GM19438 (cell line): ENCODE measurements around the gene TBX6.

Experiments used
- ATAC-seq: cut with Tn5 transposase; IDR thresholded peaks from one replicate; pipeline ENCODE4 v1.9.1; 2021; ENCODE audit warnings: low read depth; ENCODE audit not compliant: unreplicated experiment

The TBX6 gene

DNA sequence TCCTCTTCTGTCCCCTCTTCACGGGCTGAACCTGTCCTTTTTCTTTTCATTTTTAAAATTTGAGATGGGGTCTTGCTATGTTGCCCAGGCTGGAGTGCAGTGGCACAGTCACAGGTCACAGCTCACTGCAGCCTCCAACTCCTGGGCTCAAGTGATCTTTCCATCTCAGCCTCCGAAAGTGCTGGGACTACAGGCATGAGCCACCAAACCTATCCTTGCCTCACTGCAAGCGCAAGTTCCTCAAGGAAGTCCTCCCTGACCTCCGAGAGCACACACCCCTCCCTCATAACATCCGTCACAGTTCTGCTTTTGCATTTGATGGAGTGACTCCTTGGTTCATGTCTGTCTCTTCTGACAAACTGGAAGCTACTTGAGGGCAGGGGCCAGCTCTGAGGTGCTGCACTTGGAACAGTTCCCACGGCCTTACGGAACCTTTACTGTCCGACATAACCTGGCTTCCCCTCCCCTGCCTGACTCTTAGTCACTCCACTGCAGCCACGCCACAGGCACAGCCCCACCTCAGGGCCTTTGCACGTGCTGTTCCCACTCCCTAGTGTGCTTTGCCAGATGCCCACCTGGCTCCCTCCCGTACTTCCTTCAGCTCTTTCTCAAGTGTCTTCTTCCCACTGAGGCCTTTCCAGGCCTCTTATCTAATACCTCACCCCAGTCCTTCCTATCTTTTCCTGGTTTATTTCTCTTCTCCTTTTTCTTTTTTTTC, 4.4 kb downstream of the TBX6 start:
- ATAC-seq: no peak

DNA sequence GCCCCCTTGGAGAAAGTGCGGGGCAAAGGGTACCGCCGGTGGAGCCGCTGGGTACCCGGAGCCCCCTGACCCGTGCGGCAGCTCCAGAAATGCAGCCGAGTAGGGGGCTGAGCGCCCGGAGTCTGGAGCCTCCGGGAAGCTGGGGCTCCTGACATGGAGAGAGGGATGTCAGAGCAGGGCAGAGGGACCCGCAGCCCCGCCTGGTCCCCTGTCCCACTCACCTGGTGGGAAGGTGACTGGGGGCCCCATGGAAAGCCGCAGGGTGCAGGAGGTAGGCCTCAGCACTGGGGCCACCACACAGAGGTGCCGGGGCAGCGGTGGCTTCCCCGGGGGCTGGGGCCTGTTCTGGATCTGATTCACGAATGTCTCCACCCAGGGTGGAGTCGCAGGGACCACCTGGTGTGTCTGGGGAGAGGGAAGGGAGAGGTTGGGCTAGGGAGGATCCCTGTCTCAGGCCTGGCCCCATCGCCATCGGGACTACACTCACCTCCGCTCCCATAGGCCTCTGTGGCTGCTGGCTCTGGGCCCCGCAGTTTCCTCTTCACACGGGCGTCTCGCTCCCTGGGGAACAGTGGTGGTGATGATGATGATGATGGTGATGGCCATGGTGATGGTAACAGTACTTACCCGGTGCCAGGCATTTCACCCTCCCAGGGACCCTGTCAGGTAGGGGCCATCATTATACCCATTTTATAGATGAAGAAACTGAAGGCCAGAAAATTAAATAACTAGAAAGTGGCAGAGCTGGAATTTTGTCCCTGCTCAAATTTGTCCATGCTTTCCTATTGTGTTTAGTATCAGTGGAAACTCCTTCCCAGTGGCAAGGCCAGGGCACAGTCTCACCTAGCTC, 5.2 kb downstream of the TBX6 start:
- no peak for ATAC-seq

DNA sequence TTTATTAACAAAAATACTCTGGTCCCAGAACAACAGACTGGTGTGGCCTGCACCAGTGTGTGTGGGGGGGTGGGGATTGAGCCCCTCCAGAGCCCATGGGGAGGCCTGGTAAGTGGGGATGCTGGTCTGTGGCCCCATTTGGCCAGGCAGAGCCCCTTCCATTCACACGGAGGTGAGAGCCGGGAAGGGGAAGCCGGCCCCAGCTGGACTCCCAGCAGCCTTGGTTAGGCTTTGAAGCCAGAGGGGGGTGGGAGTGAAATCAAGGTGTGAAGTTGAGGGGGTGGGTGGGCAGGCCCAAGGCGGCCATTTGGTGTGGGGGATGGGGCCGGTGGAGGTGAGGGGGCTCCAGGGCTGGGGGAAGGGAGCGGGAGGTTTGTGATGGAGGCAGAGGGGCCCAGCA, 5.9 kb downstream of the TBX6 start:
- ATAC-seq: no peak

DNA sequence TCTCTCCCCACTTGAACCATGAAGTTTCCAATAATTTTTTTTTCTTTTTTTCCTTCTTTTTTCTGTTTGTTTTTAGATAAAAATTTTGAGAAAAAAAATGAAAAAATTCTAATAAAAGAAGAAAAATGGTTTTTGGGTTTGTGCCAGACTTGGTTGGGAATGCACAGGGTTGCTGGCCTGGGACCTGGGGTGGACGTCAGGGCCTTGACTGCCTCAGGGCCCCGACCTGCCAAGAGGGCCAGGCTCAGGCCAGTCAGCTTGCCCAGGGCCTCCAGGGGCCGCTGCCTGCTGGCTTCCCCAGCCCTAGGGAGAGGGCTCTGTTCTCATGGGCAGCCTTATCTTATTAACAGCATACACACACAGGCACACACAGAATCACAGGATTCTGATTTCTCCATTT, 6.5 kb downstream of the TBX6 start:
- ATAC-seq: no peak

DNA sequence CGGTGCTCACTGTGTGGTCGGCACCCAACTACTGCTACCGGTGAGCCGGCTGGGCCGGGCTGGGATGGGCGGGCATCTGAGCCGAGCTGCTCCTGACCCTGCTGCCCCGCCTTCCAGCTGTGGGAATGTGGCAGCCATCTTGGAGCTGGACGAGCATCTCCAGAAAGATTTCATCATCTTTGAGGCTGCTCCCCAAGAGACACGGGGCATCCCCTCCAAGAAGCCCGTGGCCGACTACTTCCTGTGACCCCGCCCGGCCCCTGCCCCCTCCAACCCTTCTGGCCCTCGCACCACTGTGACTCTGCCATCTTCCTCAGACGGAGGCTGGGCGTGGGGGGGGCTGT, 6.9 kb downstream of the TBX6 start:
- ATAC-seq: no peak

DNA sequence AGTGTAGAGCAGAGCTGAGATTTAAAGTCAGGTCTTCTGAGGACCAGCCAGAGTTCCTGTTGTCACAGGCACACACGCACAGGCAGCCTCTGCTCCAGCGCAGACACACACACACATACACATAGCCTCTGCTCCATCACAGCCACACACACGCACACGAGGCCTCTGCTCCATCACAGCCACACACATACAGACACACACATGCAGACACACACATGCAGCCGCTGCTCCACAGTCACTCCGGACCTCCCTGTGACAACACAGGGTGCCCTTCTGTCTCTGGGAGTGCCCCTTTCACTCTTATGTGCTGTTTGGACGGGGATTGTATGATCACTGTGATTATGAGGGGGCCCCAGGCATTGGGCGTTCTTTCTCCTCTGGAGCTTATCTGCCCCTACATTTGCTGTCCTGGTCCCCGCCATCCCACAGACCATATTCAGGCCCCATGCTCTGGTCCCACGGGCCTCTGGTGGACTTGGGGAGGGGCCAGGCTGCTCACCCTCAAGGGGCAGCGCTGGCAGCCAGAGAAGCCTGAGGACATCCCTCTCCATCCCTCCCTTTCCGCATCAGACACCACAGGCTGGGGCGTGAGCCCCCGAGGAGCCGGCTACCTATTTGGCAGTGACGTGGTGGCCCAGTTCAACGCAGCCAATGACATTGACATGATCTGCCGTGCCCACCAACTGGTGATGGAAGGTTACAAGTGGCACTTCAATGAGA, 7.5 kb downstream of the TBX6 start:
- ATAC-seq: no peak

DNA sequence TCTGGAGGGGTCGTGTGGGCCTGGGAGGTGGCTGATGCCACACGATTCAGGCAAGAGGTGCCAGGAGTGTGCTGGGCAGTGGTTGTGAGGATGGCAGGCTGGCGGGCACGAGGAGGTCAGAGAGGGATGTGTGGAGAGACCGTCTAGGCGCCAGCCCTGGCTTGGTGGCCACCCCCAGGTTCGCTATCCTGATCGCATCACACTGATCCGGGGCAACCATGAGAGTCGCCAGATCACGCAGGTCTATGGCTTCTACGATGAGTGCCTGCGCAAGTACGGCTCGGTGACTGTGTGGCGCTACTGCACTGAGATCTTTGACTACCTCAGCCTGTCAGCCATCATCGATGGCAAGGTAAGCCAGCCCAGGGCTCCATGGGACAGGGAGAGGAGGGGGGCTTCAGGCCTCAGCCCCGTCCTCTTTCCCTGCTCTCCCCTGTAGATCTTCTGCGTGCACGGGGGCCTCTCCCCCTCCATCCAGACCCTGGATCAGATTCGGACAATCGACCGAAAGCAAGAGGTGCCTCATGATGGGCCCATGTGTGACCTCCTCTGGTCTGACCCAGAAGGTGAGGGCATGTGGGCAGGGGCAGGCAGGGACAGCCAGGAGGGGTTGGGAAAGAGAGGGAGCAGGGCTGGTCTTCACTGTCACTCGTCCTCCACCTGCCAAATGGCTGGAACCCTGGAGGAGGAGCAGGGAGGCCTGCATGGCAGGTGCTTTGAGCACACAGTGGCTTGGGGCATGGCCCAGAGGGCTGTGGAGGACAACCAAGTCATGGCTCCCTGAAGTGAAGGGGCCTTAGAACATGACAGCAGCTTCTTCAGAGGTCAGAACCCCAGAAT, 8.3 kb downstream of the TBX6 start:
- no peak for ATAC-seq

DNA sequence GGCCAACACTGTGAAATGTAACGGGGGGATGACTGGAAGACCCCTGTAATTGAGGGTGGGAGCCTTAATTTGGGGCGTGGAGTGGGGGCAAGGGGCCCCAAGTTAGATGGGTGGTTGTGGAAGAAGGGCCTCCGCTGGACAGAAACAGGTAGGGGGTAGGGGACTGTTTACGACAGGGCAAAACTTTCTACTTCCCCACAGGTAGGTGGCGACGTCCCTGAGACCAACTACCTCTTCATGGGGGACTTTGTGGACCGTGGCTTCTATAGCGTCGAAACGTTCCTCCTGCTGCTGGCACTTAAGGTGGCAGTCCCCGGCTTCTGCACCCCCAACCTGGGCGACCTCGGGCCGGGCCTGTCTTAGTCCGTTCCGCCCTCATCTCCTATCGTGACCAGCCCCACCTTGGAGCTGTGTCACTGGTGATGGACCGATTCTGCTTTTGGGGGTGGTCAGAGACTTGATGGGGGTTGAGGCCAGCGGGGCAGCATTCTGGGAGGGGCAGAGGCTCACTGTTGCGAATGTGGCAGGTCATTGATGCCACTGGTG, 9.1 kb downstream of the TBX6 start:
- no peak for ATAC-seq

DNA sequence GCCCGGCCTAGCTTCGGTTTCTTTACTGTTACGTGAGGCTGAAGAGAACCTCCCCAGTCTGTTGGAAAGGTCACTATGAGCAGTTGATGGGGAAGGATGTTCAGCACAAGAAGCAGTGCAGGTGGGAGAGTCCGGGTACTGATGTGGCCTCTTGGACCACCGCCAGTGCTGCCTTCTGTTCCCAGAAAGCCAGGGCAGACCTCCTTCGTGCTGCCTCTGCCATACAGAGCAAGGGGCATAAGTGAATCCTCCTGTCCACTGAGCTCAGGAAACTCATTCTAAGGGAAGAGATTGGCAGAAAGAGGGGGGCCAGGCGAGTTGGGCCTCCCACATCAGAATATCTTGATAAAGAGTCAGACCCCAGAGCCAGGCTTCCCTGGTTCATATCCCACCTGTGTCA, 12.2 kb downstream of the TBX6 start:
- ATAC-seq: no peak

DNA sequence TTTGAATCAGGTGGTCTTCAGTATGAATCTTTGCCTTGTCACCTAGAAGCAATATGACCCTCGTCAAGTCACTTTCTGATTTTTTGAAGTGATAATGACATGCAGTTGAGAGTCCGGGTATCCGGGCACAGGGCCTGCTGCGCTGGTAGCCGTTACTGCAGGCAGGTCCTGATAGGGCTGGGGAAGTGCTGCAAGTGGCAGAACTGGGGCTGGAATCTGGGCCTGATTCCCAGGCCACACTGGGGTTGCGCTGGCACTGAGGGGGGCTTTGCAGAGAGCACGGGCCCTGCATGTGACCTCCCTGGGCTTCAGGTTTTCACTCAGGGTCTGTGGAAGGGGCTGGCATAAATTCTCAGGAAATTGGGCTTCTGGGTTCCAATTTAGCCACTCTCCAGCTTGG, 13.0 kb downstream of the TBX6 start:
- ATAC-seq: no peak

DNA sequence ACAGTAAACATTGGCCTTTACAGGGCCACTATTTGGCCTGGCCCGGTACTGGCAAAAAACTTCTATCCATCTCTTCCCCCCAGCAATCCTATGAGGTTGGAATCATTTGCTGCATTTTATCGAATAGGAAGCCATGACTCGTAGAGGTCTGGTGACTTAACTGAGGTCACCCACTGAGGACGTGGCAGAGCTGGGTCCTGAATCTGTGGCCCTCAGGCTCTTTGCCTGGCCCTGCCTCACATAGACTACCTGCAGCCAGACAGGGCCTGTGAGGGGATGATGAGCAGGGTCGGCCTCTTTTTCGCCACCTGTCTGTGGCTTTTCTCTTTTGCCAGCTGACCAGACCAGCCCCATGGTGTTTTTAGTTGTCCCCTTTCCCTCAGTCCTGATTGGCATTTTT, 14.1 kb downstream of the TBX6 start:
- no peak for ATAC-seq

DNA sequence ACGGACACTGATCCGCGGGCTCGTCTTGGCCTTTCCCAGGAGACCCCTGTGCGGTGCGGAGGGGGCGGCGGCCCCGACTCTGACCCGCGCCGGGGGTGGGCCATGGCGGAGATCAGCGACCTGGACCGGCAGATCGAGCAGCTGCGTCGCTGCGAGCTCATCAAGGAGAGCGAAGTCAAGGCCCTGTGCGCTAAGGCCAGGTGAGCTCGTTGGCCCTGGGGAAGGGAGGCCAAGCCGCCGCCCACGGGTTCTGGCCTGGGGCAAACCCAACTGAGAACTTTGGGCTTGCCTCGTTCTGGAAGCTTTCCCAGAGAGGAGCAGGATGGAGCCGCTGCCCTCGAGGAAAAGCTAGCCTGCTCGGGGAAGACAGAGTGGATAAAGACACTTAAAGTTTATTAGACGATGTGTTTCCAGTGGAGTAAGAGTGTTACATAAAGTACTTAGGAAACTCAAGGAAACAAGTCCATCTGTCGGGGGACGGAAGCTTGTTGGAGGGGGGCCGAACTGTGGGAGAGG, 15.4 kb downstream of the TBX6 start:
- no peak for ATAC-seq

DNA sequence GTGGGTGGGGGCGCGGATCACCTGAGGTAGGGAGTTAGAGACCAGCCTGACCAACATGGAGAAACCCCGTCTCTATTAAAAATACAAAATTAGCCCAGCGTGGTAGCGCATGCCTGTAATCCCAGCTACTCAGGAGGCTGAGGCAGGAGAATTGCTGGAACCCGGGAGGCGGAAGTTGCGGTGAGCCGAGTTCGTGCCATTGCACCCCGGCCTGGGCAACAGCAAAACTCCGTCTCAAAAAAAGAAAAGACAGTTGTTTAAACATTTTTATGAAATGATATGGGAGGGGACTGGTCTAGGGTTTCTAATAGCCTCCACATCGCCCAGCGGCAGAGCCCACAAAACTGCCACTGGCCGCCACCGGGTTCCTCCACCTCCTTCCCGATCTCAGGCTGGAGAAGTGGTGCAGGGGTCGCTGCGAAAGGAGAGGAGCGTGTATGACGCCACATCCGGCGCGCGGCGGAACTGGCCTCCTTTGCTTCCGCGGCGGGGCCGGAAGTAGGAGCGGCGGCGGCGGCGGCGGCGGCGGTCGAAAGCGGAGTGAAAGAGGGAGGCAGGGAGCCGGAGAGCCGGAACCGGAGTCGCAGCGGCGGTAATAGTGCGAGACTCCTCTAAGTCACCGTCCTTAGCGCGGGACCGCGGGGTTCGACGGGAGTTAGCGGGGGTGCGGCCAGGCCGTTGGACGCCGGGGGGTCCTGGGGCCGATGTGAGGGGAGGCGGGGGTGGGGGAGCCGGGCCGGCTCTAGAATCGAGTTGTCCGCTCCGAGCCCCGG, 16.0 kb downstream of the TBX6 start, which contains the start of gene PPP4C:
Gene PPP4C (plus strand): TSS at position 492 of the 773 bp plus-strand sequence. CDS start 384 bp downstream, outside the sequence.
- peak; percentile 72 for ATAC-seq

DNA sequence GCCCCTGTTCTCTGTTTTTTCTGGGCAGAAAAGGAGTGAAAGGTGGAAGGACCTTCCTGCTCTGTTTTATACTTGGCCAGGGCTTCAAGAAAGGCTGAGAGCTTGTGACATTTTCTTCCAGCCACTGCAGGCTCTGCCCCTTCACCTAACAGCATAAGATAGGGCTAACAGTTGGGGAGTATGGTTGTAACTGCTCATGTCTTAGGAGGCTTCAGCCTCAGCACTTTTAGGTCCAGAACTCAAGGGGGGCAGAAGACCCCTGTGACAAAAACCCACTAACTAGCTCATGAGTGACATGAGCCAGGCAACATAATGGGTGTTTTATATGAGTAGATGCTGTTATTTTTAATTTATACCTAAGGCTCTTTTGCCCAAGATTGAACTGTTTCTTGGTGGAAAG, 21.2 kb downstream of the TBX6 start:
- ATAC-seq: no peak

DNA sequence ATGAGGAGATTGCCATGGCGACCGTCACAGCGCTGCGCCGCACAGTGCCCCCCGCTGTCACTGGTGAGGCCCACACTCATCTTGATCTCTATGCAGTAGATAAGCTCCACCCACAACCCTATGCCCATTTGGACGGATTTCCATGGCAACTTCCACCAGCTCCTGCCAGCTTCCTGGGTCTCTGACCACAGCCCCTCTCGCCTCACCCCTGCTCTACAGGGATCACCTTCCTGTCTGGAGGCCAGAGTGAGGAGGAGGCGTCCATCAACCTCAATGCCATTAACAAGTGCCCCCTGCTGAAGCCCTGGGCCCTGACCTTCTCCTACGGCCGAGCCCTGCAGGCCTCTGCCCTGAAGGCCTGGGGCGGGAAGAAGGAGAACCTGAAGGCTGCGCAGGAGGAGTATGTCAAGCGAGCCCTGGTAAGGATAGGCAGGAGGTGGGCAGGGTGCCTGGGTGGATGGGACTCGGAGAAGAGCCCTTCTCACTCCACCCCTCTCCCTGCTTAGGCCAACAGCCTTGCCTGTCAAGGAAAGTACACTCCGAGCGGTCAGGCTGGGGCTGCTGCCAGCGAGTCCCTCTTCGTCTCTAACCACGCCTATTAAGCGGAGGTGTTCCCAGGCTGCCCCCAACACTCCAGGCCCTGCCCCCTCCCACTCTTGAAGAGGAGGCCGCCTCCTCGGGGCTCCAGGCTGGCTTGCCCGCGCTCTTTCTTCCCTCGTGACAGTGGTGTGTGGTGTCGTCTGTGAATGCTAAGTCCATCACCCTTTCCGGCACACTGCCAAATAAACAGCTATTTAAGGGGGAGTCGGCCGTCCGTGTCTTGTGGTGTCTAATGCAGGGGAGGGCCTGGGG, 21.9 kb downstream of the TBX6 start:
- no peak for ATAC-seq

DNA sequence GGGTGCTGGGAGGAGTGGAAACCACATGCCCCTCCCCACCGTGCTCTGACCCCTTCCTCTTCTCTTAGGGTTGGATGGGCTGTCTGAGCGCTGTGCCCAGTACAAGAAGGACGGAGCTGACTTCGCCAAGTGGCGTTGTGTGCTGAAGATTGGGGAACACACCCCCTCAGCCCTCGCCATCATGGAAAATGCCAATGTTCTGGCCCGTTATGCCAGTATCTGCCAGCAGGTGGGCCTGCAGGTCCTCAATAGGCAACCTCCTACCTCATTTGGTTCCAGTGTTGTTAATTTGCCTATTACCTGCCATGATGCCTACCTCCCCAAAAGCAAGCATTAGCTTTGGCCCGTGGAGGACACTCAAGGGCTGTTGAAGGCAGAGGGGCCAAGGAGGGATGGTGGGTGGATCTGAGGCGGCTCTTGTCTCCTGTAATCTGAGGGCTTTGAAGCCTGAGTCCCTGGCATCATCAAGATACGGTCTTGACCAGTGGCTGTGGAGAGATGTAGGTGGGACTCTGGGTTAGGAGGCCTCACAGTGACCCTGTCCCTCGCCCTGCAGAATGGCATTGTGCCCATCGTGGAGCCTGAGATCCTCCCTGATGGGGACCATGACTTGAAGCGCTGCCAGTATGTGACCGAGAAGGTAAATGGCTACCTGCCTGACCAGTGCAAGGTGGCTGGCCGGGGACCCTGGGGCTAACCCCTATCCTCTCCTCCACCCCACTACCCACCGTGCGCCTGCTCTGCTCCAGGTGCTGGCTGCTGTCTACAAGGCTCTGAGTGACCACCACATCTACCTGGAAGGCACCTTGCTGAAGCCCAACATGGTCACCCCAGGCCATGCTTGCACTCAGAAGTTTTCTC, 22.7 kb downstream of the TBX6 start:
- no peak for ATAC-seq

DNA sequence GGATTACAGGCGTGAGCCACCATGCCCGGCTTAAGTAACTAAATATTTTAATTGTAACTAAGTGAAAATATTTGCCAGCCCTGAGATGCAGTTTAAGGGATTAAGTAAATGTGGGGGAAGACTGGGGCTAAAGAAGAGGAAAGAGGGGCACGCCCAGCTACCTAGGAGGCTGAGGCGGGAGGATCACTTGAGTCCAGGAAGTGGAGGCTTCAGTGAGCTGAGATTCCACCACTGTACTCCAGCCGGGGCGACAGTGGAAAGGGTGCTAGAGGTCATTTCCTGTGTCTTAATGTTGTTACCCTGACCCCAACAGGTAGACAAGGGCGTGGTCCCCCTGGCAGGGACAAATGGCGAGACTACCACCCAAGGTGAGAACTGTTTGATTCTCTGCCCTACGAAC, 23.4 kb downstream of the TBX6 start:
- no peak for ATAC-seq

DNA sequence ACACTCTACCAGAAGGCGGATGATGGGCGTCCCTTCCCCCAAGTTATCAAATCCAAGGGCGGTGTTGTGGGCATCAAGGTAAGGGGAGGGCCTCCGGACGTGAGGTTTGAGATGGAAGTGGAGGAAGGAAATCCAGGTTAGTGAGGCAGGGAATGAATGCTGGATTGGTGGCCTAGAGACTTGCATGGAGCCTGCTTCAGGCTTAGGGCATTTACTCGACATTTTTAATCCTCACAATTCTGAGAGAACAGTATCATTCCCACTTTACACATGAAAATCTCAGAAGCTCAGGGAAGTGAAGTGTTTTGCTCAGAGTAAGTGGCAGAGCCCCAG, 24.2 kb downstream of the TBX6 start:
- ATAC-seq: no peak
